CD4-positive, alpha-beta T cell (primary cell): ENCODE data around the gene MAPK13. TPM values are rescaled to one million over a fixed set of nuclear protein-coding genes. Genes with fewer than 3 reads are reported as not detected.
A peak's percentile ranks its signal among the peaks of the same experiment; 100 is the strongest.

Experiments
- ATAC-seq: fragments of 200-7000 bp; cut with Tn5 transposase; one replicate; pipeline ENCODE4 v1.10.0; 2022; ENCODE audit warnings: mild to moderate bottlenecking; ENCODE audit not compliant: poor library complexity
- CTCF ChIA-PET: fragments of 350-600 bp; sonication (Branson Sonifier 250); formaldehyde crosslinking; loops from one replicate; lab custom pipeline; 2021; ENCODE audit warnings: antibody characterized with exemption, inconsistent platforms; lab: Charles Lee
- POLR2A ChIA-PET: fragments of 350-600 bp; sonication (Branson Sonifier 250); formaldehyde crosslinking; loops from one replicate; lab custom pipeline; 2021; ENCODE audit warnings: antibody characterized with exemption, inconsistent platforms; lab: Charles Lee
- DNase-seq, 14 experiments: peaks; one replicate each; pipeline ENCODE4 v3.0.0-alpha.2; 2013 to 2020; ENCODE audit warnings: mixed read lengths in 2 of 14
- H3K27ac ChIP-seq, 2 donors: one replicate each; pipeline versions ENCODE4 v1.5.1 to v1.7.0; 2013; ENCODE audit warnings: low read length in 2 of 2, low read depth in 1 of 2, mild to moderate bottlenecking in 1 of 2
- H3K27me3 ChIP-seq, 2 experiments: 1 replicate in 1 of 2; 2 replicates in 1 of 2; pipeline versions ENCODE4 v1.6.1 to v1.7.0; 2013; ENCODE audit warnings: low read length in 2 of 2, control low read depth in 1 of 2, mild to moderate bottlenecking in 1 of 2, moderate library complexity in 1 of 2; ENCODE audit not compliant: insufficient read depth in 2 of 2, control insufficient read depth in 1 of 2
- H3K36me3 ChIP-seq: one replicate; pipeline ENCODE4 v1.6.1; 2013; ENCODE audit warnings: low read length, control low read depth; ENCODE audit not compliant: insufficient read depth
- H3K4me1 ChIP-seq: one replicate; pipeline ENCODE4 v1.6.1; 2013; ENCODE audit warnings: low read length, control low read depth; ENCODE audit not compliant: insufficient read depth
- H3K4me3 ChIP-seq: one replicate; pipeline ENCODE4 v1.5.1; 2013; ENCODE audit warnings: mild to moderate bottlenecking, low read length, moderate library complexity
- H3K9me3 ChIP-seq, 2 experiments: 1 replicate in 1 of 2; 2 replicates in 1 of 2; pipeline versions ENCODE4 v1.6.1 to v1.7.0; 2013; ENCODE audit warnings: low read length in 2 of 2, mild to moderate bottlenecking in 2 of 2, control low read depth in 1 of 2, moderate library complexity in 1 of 2; ENCODE audit not compliant: control insufficient read depth in 1 of 2, insufficient read depth in 1 of 2
- H3K27ac Mint-ChIP-seq: one replicate; pipeline ENCODE4 v1.8.0; 2020; ENCODE audit warnings: mixed read lengths
- H3K27me3 Mint-ChIP-seq: one replicate; pipeline ENCODE4 v1.8.0; 2021; ENCODE audit warnings: mixed read lengths
- H3K36me3 Mint-ChIP-seq: one replicate; pipeline ENCODE4 v1.8.0; 2021; ENCODE audit warnings: low read depth, mixed read lengths
- H3K4me1 Mint-ChIP-seq: one replicate; pipeline ENCODE4 v1.8.0; 2021; ENCODE audit warnings: low read depth, mixed read lengths
- H3K4me3 Mint-ChIP-seq: one replicate; pipeline ENCODE4 v1.8.0; 2020; ENCODE audit warnings: mild to moderate bottlenecking, mixed read lengths
- H3K9me3 Mint-ChIP-seq: one replicate; pipeline ENCODE4 v1.8.0; 2020; ENCODE audit warnings: mixed read lengths
- CTCF ChIP-seq: fragments of 200-600 bp; IDR thresholded peaks from one replicate; pipeline ENCODE4 v1.8.0; 2022; ENCODE audit warnings: antibody characterized with exemption, mild to moderate bottlenecking
- intact Hi-C, 2 experiments: fragments of 100-400 bp; cut with DNase I in 1 of 2; cut with micrococcal nuclease in 1 of 2; formaldehyde crosslinking; loops; one replicate each; pipeline versions ENCODE4 v1.15.1 to v1.9.0; 2023 to 2025; cut with DNase I, micrococcal nuclease
- total RNA-seq, 174 experiments: library from RNA in 2 of 174; stranded (reverse) in 2 of 174; gene quantifications; one replicate each; pipeline ENCODE4 v1.2.3 and lab custom pipeline; 2021 to 2026

The MAPK13 gene
- total RNA-seq, 2 experiments from 2014 or later = 58.5 to 63.5 TPM

GRCh38 chr6:36113049-36113448 is 17.3 kb upstream of the MAPK13 start:
- no peak for TF ChIP-seq CTCF
- no peak for ATAC-seq
- peaks cover 34% of the 10 kb centered on the region for H3K36me3 Mint-ChIP-seq
- intact Hi-C loops = no loop called here
- H3K27ac ChIP-seq = peak overlapping the region in 1 of 2 donors; percentile 32
- H3K4me3 Mint-ChIP-seq = peak overlapping the region; percentile 23
- no peaks in the 10 kb centered on the region for H3K27me3 Mint-ChIP-seq
- DNase-seq = no peak
- peaks cover 24% of the 10 kb centered on the region for H3K36me3 ChIP-seq
- no peak overlapping the region for H3K4me3 ChIP-seq
- H3K4me1 ChIP-seq = peaks cover 69% of the 10 kb centered on the region
- H3K9me3 ChIP-seq = no peaks in the 10 kb centered on the region
- peak overlapping the region; percentile 97 for H3K27ac Mint-ChIP-seq
- H3K4me1 Mint-ChIP-seq = peaks cover 78% of the 10 kb centered on the region
- no peaks in the 10 kb centered on the region for H3K9me3 Mint-ChIP-seq
- H3K27me3 ChIP-seq = no peaks in the 10 kb centered on the region
- POLR2A ChIA-PET = no interaction called here
- CTCF ChIA-PET = no interaction called here

- intact Hi-C loops = no loop called here
- H3K9me3 Mint-ChIP-seq = no peaks in the 10 kb centered on the region
- POLR2A ChIA-PET = interaction anchor here (0.7 to 1.0 kb wide), 2 partner anchors 18 to 111 kb away, joined by 3 read pairs; no protein-coding TSS in a partner anchor
- no peaks in the 10 kb centered on the region for H3K27me3 Mint-ChIP-seq
- Histone ChIP-seq H3K4me1 (peaks cover 69% of the 10 kb centered on the region), H3K9me3 (no peaks in the 10 kb centered on the region), H3K36me3 (peaks cover 17% of the 10 kb centered on the region), H3K27ac (peak overlapping the region in 1 of 2 donors; percentile 50), H3K4me3 (no peak overlapping the region), H3K27me3 (no peaks in the 10 kb centered on the region)
- TF ChIP-seq CTCF = no peak
- H3K36me3 Mint-ChIP-seq = peaks cover 27% of the 10 kb centered on the region
- H3K4me3 Mint-ChIP-seq = peak overlapping the region; percentile 23
- H3K27ac Mint-ChIP-seq = peak overlapping the region; percentile 97
- ATAC-seq (no peak), DNase-seq (no peak)
- H3K4me1 Mint-ChIP-seq = peaks cover 78% of the 10 kb centered on the region
- CTCF ChIA-PET = no interaction called here
These were observed 16.6 kb upstream of the MAPK13 start for GRCh38 chr6:36113703-36114102.

GRCh38 chr6:36114798-36115408 is 15.4 kb upstream of the MAPK13 start:
- Mint-ChIP-seq H3K36me3 (peaks cover 17% of the 10 kb centered on the region), H3K4me1 (peaks cover 78% of the 10 kb centered on the region), H3K9me3 (no peaks in the 10 kb centered on the region), H3K4me3 (peak overlapping the region; percentile 47), H3K27me3 (no peaks in the 10 kb centered on the region), H3K27ac (peak overlapping the region; percentile 97)
- peak in 3 of 14 experiments; percentile 47 to 76 (median 52) for DNase-seq
- no peaks in the 10 kb centered on the region for H3K27me3 ChIP-seq
- TF ChIP-seq CTCF = no peak
- ChIA-PET CTCF (interaction anchor here (0.6 to 1.8 kb wide), 2 partner anchors 22 to 187 kb away, joined by 4 to 6 read pairs; no protein-coding TSS in a partner anchor), POLR2A (interaction anchor here (0.7 to 1.2 kb wide), 3 partner anchors 10 to 17 kb away, joined by 3 to 4 read pairs (median 3); no protein-coding TSS in a partner anchor)
- no peak overlapping the region for H3K4me3 ChIP-seq
- peaks cover 15% of the 10 kb centered on the region for H3K36me3 ChIP-seq
- H3K27ac ChIP-seq = peak overlapping the region; percentile 50 to 52
- H3K9me3 ChIP-seq = no peaks in the 10 kb centered on the region
- intact Hi-C loops = no loop called here
- peaks cover 72% of the 10 kb centered on the region for H3K4me1 ChIP-seq
- peak; percentile 13 for ATAC-seq
